ENCODE results near the gene MAF.

Gene MAF

GRCh38 chr16:79644971-79645667, 44.6 kb upstream of the MAF start:
- Histone ChIP-seq H3K4me1 (ENCODE audit: low read length) (no peaks in the 10 kb centered on the region), H3K27me3 (ENCODE audit: low read depth, low read length) (no peaks in the 10 kb centered on the region), H3K4me3 (ENCODE audit: low read length) (no peak overlapping the region), H2AFZ (ENCODE audit: low read depth, low read length) (no peak overlapping the region), H3K9me3 (ENCODE audit: insufficient read depth, low read length) (no peaks in the 10 kb centered on the region), H3K9ac (ENCODE audit: low read length) (no peak overlapping the region), H3K79me2 (ENCODE audit: low read length) (no peaks in the 10 kb centered on the region), H3K27ac (ENCODE audit: low read length) (no peak overlapping the region), H4K20me1 (ENCODE audit: insufficient read depth, low read length) (no peaks in the 10 kb centered on the region), H3K36me3 (replicated peaks; ENCODE audit: low read depth, low read length) (no peaks in the 10 kb centered on the region), H3K4me2 (ENCODE audit: low read length) (no peak overlapping the region)
- TF ChIP-seq EZH2phosphoT487 (IDR thresholded peaks at IDR 0.05; ENCODE audit: low read depth) = no peak
- TF ChIP-seq CTCF (IDR thresholded peaks at IDR 0.05; ENCODE audit: low read depth, low read length) = no peak

DNA sequence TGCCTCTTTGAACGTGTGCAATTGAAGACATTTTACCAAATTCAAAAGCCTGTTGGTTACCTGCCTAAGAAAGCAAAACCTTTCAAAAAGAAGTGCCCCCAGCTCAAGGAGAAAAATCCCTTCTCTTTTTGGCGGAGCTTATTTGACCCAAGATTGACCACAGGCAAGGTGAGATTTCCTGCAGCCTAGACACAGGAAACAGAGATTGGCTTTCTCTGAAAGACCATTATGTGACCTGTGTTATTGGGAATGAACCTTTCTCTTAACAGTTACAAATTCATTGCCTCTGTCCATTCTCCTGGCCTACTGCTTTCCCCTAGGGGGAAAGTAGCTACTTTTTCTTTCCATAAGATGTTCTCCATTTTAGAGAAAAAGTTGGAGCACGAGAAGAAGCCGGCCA, 42.1 kb upstream of the MAF start:
- Histone ChIP-seq H2AFZ (ENCODE audit: low read depth, low read length) (no peak overlapping the region), H3K4me3 (ENCODE audit: low read length) (no peak overlapping the region), H3K9me3 (ENCODE audit: insufficient read depth, low read length) (no peaks in the 10 kb centered on the region), H3K9ac (ENCODE audit: low read length) (no peak overlapping the region), H3K27me3 (ENCODE audit: low read depth, low read length) (no peaks in the 10 kb centered on the region), H3K4me1 (ENCODE audit: low read length) (no peaks in the 10 kb centered on the region), H3K36me3 (replicated peaks; ENCODE audit: low read depth, low read length) (no peaks in the 10 kb centered on the region), H3K27ac (ENCODE audit: low read length) (no peak overlapping the region), H3K4me2 (ENCODE audit: low read length) (no peak overlapping the region), H3K79me2 (ENCODE audit: low read length) (no peaks in the 10 kb centered on the region), H4K20me1 (ENCODE audit: insufficient read depth, low read length) (no peaks in the 10 kb centered on the region)
- TF ChIP-seq CTCF (IDR thresholded peaks at IDR 0.05; ENCODE audit: low read depth, low read length) (no peak), EZH2phosphoT487 (IDR thresholded peaks at IDR 0.05; ENCODE audit: low read depth) (no peak)

GRCh38 chr16:79640513-79641360, 40.2 kb upstream of the MAF start:
- no peaks in the 10 kb centered on the region for H4K20me1 ChIP-seq (ENCODE audit: insufficient read depth, low read length)
- H3K4me3 ChIP-seq (ENCODE audit: low read length) = no peak overlapping the region
- no peaks in the 10 kb centered on the region for H3K36me3 ChIP-seq (replicated peaks; ENCODE audit: low read depth, low read length)
- no peak overlapping the region for H3K4me2 ChIP-seq (ENCODE audit: low read length)
- TF ChIP-seq CTCF (IDR thresholded peaks at IDR 0.05; ENCODE audit: low read depth, low read length) (no peak), EZH2phosphoT487 (IDR thresholded peaks at IDR 0.05; ENCODE audit: low read depth) (no peak)
- H3K27ac ChIP-seq (ENCODE audit: low read length) = no peak overlapping the region
- H3K9ac ChIP-seq (ENCODE audit: low read length) = no peak overlapping the region
- no peaks in the 10 kb centered on the region for H3K4me1 ChIP-seq (ENCODE audit: low read length)
- no peaks in the 10 kb centered on the region for H3K27me3 ChIP-seq (ENCODE audit: low read depth, low read length)
- H3K79me2 ChIP-seq (ENCODE audit: low read length) = no peaks in the 10 kb centered on the region
- H3K9me3 ChIP-seq (ENCODE audit: insufficient read depth, low read length) = no peaks in the 10 kb centered on the region
- H2AFZ ChIP-seq (ENCODE audit: low read depth, low read length) = no peak overlapping the region

DNA sequence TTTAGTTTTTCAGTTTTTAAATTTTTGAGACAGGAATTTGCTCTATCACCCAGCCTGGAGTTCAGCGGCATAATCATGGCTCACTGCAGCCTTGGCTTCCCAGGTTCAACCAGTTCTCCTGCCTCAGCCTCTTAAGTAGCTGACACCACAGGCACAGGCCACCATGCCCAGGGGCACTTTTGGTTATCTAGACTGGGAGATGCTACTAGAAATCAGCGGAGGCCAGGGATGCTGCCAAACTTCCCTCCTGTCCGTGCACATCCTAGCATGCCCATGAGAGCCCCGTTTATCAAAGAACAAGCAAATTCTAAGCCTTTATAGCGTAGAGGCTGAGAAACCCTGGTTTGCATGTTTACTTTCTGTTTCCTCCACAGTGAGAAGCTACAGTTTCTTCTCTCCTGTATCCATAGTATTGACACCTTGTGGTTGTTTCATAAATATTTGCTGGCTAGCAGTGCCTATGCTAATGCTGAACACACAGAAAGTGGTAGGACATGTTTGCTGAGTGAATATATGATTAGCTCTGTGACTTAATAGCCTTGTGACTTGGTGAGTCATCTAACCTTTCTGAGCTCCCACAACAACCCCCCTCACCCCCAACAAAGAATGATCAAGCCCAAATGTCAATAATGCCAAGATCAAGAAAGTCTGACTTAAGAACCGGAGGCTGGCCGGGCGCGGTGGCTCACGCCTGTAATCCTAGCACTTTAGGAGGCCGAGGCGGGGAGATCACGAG, 39.2 kb upstream of the MAF start:
- H3K4me1 ChIP-seq (ENCODE audit: low read length) = no peaks in the 10 kb centered on the region
- H3K27ac ChIP-seq (ENCODE audit: low read length) = no peak overlapping the region
- H3K9me3 ChIP-seq (ENCODE audit: insufficient read depth, low read length) = no peaks in the 10 kb centered on the region
- no peak overlapping the region for H2AFZ ChIP-seq (ENCODE audit: low read depth, low read length)
- no peaks in the 10 kb centered on the region for H4K20me1 ChIP-seq (ENCODE audit: insufficient read depth, low read length)
- TF ChIP-seq EZH2phosphoT487 (IDR thresholded peaks at IDR 0.05; ENCODE audit: low read depth) (no peak), CTCF (IDR thresholded peaks at IDR 0.05; ENCODE audit: low read depth, low read length) (no peak)
- H3K27me3 ChIP-seq (ENCODE audit: low read depth, low read length) = no peaks in the 10 kb centered on the region
- no peak overlapping the region for H3K9ac ChIP-seq (ENCODE audit: low read length)
- H3K4me2 ChIP-seq (ENCODE audit: low read length) = no peak overlapping the region
- H3K79me2 ChIP-seq (ENCODE audit: low read length) = no peaks in the 10 kb centered on the region
- H3K4me3 ChIP-seq (ENCODE audit: low read length) = no peak overlapping the region
- H3K36me3 ChIP-seq (replicated peaks; ENCODE audit: low read depth, low read length) = no peaks in the 10 kb centered on the region
